Kidney glomerular epithelial cell (primary cell): Measurements from ENCODE around the gene RAB7A.
"Not testable (repeated sequence)": the region's sequence is repeated elsewhere in the genome, so short reads cannot be mapped to it uniquely, and the experiment has no call there.

Source experiments
- DNase-seq: peaks from one replicate; lab custom pipeline; 2025; lab: John Stamatoyannopoulos, UW

RAB7A gene

GRCh38 chr3:128760042-128760441, 34.1 kb downstream of the RAB7A start:
- DNase-seq, result no peak

GRCh38 chr3:128760881-128761280, 34.9 kb downstream of the RAB7A start:
- DNase-seq, result no peak

DNA sequence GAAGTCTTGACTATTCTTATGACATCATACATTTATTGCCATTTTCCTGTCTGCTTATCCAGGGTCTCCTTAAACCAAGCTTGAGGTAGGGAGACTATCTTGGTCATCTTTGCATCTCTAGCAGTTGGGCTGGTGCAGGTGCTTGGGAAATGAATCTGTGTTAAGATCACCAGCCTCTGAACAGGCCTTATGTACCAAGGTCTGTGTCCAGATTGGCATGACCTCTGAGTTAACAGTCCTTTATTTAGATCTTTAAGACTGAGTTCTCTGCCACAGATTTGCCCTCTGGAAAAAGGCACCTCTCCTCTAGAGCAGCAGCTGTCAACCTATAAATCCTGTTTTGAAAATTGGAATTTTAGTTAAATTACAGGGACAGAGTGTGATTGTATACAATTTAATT, 35.4 kb downstream of the RAB7A start:
- no peak for DNase-seq

- no peak for DNase-seq
These were observed 38.0 kb downstream of the RAB7A start for GRCh38 chr3:128763967-128764366.

DNA sequence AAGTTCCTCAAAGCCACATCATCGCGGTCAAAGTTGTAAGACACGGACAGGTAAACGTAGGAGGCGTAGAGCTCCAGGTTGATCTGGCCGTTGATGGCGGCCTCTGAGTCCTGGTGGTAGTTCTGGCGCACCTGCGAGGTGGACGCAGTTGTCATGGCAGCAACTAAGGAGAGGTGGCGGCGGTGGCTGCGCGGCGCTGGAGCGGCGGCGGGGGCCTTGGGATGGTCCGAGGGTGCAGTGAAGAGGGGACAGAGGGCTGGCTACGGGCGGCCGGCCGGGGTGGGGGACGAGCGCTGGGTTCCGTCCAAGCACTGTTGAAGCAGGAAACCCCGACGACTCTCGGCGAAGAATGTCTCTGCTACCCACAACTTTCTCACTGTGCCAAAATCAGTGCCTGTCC, 38.9 kb downstream of the RAB7A start:
- DNase-seq, result no peak

GRCh38 chr3:128767094-128767750, 41.2 kb downstream of the RAB7A start:
- DNase-seq, result no peak

GRCh38 chr3:128768471-128768870, 42.5 kb downstream of the RAB7A start:
- no peak for DNase-seq

GRCh38 chr3:128770387-128770786, 44.4 kb downstream of the RAB7A start:
- no peak for DNase-seq

- not testable (repeated sequence) for DNase-seq
These were observed 47.2 kb downstream of the RAB7A start for GRCh38 chr3:128773189-128773588.

DNA sequence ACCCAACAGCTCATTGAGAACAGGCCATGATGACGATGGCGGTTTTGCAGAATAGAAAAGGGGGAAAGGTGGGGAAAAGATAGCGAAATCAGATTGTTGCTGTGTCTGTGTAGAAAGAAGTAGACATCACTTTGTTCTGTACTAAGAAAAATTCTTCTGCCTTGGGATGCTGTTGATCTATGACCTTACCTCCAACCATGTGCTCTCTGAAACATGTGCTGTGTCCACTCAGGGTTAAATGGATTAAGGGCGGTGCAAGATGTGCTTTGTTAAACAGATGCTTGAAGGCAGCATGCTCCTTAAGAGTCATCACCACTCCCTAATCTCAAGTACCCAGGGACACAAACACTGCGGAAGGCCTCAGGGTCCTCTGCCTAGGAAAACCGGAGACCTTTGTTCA, 47.6 kb downstream of the RAB7A start:
- DNase-seq, result not testable (repeated sequence)

- no peak for DNase-seq
These were observed 49.3 kb downstream of the RAB7A start for GRCh38 chr3:128775241-128775640.

GRCh38 chr3:128775906-128776542, 50.0 kb downstream of the RAB7A start:
- DNase-seq, result no peak

GRCh38 chr3:128780101-128780837, 54.3 kb downstream of the RAB7A start:
- DNase-seq, result no peak

GRCh38 chr3:128781164-128781563, 55.2 kb downstream of the RAB7A start:
- no peak for DNase-seq

- DNase-seq, result no peak
These were observed 56.5 kb downstream of the RAB7A start for GRCh38 chr3:128782282-128783146.

DNA sequence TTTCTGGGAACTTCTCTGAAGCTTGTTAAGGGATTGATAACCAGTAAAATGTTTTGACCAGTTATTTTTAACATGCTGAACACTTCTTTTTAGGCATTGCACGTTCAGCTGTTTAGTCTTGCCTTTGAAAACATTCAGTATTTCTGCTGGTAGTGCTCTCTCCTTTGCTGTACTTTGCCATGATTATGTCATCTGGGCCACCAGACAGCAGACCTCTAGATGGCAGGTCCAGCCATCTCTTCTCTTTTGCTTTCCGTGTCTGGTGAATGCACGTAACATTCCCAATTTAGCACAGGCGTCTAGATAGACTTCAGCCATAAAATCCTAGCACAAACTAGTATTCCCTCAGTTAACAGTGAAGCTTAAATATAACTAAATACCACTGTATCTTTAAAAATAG, 57.8 kb downstream of the RAB7A start:
- no peak for DNase-seq

DNA sequence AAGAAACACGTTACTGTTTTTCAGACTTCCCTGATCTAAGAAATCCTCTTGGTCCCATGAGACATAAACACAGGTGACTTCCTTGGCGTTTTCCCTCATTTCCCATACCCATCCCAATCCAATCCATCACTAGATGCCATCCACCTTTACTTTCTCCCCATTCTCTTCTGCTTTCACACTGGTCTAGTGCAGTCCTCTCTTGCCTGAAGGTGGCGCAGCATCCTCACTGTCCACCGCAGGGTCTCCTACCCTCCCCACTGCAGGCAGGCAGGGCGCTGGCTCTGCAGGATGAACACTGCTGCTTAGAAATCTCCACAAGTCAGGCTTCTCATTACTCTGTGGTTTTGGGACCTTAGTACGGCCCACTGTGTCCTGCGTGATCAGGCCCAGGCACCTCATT, 58.2 kb downstream of the RAB7A start:
- DNase-seq, result no peak

GRCh38 chr3:128784843-128785242, 58.9 kb downstream of the RAB7A start:
- DNase-seq, result no peak

- DNase-seq, result peak; percentile 61
These were observed 60.5 kb downstream of the RAB7A start for GRCh38 chr3:128786434-128787020.

- peak; percentile 72 for DNase-seq
These were observed 61.6 kb downstream of the RAB7A start for GRCh38 chr3:128787256-128788253.
